Dermis microvascular lymphatic vessel endothelial cell (primary cell): ENCODE data around the gene MAN2A2. TPM values are rescaled to one million over a fixed set of nuclear protein-coding genes. Genes with fewer than 3 reads are reported as not detected.
A peak's percentile ranks its signal among the peaks of the same experiment; 100 is the strongest.
"Not testable (repeated sequence)": the region's sequence is repeated elsewhere in the genome, so short reads cannot be mapped to it uniquely, and the experiment has no call there.

Source experiments
- DNase-seq, 2 donors: peaks; one replicate each; pipeline versions ENCODE4 v3.0.0 to v3.0.0-alpha.2; 2010; ENCODE audit warnings: low read depth in 2 of 2
- total RNA-seq: library from RNA; depleted of rRNA; stranded (reverse); fragments of >200 nt; gene quantifications from 2 replicates; pipeline ENCODE4 v1.2.1, GENCODE V29; 2014

MAN2A2 gene
- total RNA-seq, 1 donor from 2014 or later, result 13.6 TPM

DNA sequence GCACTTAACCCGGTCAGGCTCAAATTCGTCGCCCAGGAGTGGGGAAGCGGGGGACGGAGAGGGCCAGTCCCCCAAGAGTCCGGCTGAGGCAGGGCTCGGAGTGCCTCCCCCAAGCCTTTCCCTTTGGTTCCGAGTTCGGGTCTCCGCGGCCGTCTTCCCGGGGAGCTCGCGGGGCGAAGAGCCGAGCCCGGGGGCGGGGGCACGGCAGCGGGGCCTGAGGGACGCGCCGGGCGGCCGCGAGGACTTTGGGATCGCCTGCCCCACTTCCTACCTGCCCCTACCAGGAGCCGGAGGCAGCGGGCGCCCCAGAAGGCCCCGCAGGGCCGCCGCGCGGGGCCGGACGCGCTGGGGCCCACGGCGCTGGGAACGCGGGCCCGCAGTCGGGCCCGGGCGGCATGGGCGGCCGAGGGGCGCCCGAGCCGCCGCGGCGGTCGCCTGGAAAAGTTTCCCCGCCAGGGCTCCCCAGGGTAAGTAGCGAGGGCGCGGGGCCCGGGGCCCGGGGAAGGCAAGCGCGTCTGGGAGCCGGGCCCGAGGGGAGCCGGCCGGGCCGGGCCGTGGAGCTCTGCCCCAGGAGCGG, 31.9 kb upstream of the MAN2A2 start:
- peak in 1 of 2 donors; percentile 38 for DNase-seq

DNA sequence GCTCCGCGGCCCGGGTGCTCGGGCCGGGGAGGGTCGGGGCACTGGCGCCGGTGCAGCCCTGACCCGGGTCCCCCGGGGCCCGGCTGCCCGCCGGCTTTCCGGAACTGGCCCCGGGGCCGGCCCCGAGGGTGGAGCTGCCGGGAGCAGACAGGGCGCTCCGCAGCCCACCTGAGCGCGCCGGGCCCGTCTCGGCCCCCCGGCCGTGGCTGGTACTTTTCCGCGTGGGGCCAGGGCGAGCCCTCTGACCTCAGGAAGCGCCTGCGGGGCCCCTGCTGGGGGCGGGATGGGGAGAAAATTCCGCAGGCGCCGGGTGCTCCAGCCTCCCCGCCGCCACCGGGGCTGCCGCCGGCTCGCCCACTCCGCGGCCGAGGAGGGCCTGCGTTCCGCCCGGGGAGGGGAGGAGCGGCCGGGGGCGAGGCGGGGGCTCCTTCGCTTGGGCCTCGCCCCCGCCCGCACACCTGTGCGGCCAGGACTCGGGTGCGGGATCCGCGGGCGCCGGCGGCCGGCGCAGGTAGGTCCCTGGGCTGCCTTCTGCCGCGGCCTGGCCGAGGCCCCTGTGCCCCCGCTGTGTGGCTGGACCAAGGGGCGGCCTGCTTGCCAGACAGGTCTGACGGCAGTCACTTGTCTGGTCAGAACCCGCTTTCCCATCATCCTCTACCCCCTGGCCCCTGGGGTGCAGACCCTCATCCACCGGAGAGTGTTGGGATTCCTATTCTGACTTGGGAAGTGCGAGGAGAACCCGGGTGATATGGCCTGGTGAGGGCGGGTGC, 31.2 kb upstream of the MAN2A2 start:
- peak in 1 of 2 donors; percentile 34 for DNase-seq

- peak in 1 of 2 donors; percentile 78 for DNase-seq
Observed at GRCh38 chr15:90872486-90873184, 30.5 kb upstream of the MAN2A2 start.

DNA sequence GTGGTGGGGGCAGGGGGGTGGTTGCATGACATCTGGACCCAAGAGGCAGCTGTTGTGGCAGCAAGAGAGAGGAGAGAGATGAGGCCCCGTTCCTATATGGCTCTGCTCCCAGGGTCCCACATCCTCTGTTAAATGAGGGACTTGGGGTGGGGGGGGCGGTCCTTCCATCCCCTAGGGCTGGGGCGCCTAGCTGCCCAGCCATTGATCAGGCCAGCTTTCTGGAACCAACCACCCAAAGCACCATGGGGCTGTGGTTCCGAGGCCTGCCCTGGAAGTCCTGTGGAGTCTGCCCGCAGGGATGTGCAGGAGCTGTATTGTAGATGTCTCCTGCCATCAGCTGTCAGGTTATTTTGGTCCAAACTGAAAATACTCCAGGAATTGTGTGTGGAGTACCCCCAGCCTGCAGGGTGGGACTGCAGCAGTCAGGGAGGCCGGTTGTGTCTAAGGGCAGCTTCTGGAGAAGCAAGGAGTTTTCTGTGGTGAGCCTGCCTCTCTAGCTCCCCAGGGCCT, 29.6 kb upstream of the MAN2A2 start:
- no peak for DNase-seq

GRCh38 chr15:90873998-90874605, 29.0 kb upstream of the MAN2A2 start:
- DNase-seq, result peak in 1 of 2 donors; percentile 46

DNA sequence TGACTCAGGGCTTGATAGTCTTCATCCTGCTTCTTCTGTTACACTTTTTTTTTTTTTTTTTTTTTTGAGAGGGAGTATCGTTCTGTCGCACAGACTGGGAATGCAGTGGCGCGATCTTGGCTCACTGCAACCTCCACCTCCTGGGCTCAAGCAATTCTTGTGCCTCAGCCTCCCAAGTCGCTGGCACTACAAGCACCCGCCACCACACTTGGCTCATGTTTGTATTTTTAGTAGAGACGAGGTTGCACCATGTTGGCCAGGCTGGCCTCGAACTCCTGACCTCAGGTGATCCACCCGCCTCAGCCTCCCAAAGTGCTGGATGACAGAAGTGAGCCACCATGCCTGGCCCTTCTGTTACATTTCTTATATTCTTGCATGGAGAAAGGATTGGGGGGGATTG, 28.1 kb upstream of the MAN2A2 start:
- DNase-seq, result not testable (repeated sequence)

- DNase-seq, result no peak
Observed at GRCh38 chr15:90875549-90875981, 27.5 kb upstream of the MAN2A2 start.

DNA sequence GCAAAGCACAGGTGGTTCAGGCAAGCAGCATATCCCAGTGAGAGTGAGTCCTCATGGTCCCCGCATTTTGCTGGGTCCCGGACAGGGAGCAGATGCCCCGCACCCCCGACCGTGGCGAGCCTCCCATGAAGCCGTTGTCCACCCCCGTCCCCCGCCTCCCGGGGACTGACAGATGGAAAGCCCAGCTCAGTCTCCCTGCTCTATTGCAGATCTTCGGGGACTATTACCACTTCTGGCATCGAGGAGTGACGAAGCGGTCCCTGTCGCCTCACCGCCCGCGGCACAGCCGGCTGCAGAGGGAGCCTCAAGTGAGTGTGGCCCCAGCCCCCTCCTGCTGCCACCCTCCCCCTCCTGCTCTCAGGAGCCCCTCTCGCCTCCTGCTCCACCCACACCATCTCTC, 27.1 kb upstream of the MAN2A2 start:
- no peak for DNase-seq

DNA sequence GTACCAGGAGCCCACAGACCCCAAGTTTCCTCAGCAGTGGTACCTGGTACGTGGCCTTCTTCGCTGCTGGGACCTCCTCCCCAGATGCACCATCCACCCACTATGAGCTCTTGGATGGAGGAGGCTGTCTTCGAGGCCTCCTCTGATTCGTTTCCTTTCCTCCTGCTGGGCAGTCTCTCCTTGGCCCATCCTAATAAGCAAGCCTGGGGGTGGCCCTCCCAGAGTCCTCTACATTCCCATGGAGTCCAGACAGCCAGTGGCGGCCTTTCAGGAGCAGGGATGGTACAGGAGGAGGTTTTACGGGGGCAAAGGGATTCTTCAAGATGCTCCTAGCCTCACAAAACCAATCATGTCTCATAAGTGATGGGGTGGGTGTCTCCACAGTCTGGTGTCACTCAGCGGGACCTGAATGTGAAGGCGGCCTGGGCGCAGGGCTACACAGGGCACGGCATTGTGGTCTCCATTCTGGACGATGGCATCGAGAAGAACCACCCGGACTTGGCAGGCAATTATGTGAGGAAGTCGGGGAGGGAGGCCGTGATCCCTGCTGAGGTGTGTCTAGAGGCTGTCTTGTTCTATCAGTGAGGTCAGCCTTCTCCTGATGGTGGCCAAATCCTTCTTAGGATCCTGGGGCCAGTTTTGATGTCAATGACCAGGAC, 26.5 kb upstream of the MAN2A2 start:
- no peak for DNase-seq

DNA sequence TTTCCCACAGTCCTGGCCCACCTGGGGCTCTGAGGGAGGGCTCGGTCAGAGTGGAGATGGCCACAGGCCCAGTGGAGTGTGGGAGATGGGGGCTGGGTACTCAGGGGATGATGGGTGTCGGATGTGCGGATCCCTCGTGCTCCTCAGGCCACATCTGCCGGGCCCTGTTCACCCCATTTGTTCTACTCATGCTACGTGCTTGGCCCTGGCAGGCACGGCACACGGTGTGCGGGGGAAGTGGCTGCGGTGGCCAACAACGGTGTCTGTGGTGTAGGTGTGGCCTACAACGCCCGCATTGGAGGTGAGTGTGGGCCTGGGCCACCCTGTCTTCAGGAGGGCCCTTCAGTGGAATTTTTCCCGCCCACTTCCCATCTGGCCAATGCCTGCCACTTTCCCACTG, 25.8 kb upstream of the MAN2A2 start:
- no peak for DNase-seq

- DNase-seq, result no peak
Observed at GRCh38 chr15:90877996-90878395, 25.1 kb upstream of the MAN2A2 start.

- no peak for DNase-seq
Observed at GRCh38 chr15:90878660-90879059, 24.4 kb upstream of the MAN2A2 start.

DNA sequence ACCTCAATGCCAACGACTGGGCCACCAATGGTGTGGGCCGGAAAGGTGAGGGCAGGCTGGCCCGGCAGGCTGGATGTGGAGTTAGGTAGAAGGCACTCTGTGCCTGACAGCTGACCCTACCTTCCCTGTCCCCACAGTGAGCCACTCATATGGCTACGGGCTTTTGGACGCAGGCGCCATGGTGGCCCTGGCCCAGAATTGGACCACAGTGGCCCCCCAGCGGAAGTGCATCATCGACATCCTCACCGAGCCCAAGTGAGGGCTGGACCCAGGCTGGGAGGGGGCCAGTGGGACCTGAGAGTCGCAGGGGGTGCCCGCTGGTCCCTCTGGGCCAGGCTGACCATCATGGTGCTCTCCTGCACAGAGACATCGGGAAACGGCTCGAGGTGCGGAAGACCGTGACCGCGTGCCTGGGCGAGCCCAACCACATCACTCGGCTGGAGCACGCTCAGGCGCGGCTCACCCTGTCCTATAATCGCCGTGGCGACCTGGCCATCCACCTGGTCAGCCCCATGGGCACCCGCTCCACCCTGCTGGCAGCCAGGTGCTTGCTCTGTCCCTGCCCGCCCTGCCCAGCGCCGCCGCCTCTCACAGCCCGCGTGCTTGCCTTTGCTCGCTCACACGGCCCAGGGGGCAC, 23.3 kb upstream of the MAN2A2 start:
- no peak for DNase-seq

GRCh38 chr15:90880381-90881145, 22.5 kb upstream of the MAN2A2 start:
- no peak for DNase-seq

DNA sequence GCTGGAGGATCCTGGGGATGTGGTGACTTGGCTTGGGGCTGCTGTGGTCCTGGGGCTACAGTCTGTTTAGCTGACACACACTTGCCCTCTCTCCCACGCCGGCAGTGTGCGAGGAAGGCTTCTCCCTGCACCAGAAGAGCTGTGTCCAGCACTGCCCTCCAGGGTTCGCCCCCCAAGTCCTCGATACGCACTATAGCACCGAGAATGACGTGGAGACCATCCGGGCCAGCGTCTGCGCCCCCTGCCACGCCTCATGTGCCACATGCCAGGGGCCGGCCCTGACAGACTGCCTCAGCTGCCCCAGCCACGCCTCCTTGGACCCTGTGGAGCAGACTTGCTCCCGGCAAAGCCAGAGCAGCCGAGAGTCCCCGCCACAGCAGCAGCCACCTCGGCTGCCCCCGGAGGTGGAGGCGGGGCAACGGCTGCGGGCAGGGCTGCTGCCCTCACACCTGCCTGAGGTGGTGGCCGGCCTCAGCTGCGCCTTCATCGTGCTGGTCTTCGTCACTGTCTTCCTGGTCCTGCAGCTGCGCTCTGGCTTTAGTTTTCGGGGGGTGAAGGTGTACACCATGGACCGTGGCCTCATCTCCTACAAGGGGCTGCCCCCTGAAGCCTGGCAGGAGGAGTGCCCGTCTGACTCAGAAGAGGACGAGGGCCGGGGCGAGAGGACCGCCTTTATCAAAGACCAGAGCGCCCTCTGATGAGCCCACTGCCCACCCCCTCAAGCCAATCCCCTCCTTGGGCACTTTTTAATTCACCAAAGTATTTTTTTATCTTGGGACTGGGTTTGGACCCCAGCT, 21.7 kb upstream of the MAN2A2 start:
- DNase-seq, result no peak

DNA sequence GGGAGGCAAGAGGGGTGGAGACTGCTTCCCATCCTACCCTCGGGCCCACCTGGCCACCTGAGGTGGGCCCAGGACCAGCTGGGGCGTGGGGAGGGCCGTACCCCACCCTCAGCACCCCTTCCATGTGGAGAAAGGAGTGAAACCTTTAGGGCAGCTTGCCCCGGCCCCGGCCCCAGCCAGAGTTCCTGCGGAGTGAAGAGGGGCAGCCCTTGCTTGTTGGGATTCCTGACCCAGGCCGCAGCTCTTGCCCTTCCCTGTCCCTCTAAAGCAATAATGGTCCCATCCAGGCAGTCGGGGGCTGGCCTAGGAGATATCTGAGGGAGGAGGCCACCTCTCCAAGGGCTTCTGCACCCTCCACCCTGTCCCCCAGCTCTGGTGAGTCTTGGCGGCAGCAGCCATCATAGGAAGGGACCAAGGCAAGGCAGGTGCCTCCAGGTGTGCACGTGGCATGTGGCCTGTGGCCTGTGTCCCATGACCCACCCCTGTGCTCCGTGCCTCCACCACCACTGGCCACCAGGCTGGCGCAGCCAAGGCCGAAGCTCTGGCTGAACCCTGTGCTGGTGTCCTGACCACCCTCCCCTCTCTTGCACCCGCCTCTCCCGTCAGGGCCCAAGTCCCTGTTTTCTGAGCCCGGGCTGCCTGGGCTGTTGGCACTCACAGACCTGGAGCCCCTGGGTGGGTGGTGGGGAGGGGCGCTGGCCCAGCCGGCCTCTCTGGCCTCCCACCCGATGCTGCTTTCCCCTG, 21.0 kb upstream of the MAN2A2 start:
- no peak for DNase-seq

GRCh38 chr15:90882781-90883525, 20.1 kb upstream of the MAN2A2 start:
- no peak for DNase-seq

GRCh38 chr15:90883526-90883975, 19.6 kb upstream of the MAN2A2 start:
- peak in 1 of 2 donors; percentile 24 for DNase-seq
